ENCODE data around the gene TM4SF18.

TM4SF18 gene

DNA sequence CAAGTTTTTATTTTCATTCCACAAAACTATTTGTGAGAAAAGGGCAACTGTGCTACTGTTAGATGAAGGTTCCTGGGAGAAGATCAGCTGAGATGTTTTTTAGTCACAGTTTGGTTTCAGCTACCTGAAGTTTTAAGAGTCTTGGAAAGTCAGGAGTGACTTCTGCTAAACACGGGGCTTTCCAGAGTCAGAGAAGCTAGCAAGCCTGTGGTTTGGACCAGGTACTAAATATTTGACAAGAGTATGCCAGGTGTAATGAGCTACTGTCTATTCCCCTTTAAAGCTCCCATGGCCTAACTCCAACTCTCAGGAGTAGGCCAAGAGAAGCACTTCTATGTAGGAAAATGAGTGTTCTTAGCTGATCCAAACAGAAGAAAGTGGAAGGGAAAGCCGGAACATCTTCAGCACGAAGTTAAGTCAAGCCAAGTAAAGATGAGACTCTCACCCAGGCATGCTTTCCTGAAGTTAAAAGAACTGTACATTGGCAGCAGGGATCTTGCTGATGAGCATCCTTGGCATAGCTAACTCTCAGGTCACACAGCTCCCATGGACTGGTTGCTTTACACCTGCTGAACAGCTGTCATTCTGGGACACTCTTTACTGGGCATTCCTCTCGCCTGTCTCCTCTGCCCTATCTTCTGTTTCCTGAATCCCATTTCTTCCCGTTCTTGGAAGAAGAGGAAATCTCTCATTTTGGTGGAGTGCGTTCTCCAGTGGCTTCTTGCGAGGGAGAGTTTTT, 22.5 kb downstream of the TM4SF18 start:
- TF ChIP-seq, protein P1, sequence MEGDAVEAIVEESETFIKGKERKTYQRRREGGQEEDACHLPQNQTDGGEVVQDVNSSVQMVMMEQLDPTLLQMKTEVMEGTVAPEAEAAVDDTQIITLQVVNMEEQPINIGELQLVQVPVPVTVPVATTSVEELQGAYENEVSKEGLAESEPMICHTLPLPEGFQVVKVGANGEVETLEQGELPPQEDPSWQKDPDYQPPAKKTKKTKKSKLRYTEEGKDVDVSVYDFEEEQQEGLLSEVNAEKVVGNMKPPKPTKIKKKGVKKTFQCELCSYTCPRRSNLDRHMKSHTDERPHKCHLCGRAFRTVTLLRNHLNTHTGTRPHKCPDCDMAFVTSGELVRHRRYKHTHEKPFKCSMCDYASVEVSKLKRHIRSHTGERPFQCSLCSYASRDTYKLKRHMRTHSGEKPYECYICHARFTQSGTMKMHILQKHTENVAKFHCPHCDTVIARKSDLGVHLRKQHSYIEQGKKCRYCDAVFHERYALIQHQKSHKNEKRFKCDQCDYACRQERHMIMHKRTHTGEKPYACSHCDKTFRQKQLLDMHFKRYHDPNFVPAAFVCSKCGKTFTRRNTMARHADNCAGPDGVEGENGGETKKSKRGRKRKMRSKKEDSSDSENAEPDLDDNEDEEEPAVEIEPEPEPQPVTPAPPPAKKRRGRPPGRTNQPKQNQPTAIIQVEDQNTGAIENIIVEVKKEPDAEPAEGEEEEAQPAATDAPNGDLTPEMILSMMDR (conservative IDR thresholded peaks at IDR 0.05; ENCODE audit: control insufficient read depth, insufficient read depth, low read depth, low read length) = no peak
- no peak for DNase-seq (ENCODE audit: low read depth)
- H3K4me3 ChIP-seq (ENCODE audit: control insufficient read depth, low read depth, low read length) = no peak overlapping the region

GRCh38 chr3:149307435-149307783, 26.0 kb downstream of the TM4SF18 start:
- TF ChIP-seq, protein P1 (conservative IDR thresholded peaks at IDR 0.05; ENCODE audit: control insufficient read depth, insufficient read depth, low read depth, low read length) = no peak
- H3K4me3 ChIP-seq (ENCODE audit: control insufficient read depth, low read depth, low read length) = no peak overlapping the region
- no peak for DNase-seq (ENCODE audit: low read depth)

DNA sequence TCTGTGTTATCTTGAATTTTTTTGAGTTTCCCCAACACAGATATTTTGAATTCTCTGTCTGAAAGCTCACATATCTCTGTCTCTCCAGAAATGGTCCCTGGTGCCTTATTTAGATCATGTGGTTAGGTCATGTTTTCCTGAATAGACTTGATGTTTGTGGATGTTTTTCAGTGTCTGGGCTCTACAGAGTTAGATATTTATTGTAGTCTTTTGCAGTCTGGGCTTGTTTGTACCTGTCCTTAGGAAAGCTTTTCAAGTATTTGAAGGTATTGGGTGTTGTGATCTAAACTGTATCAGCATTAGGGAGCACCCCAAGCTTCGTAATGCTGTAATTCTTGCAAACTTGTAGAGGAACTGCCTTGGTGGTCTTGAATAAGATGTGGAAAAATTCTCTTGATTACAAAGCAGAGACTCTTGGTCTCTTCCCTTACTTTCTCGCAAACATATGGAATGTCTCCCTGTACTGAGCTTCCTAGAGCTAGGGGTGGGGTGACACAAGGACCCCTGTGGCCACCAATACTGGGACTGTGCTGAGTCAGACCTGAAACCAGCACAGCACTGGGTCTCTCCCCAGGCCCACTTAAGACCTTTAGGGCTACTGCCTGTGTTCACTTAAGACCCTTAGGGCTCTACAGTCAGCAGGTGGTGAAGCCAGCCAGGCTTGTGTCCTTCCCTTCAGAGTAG, 26.5 kb downstream of the TM4SF18 start:
- no peak for DNase-seq (ENCODE audit: low read depth)
- H3K4me3 ChIP-seq (ENCODE audit: control insufficient read depth, low read depth, low read length) = no peak overlapping the region
- TF ChIP-seq, protein P1 (conservative IDR thresholded peaks at IDR 0.05; ENCODE audit: control insufficient read depth, insufficient read depth, low read depth, low read length) = no peak

- H3K4me3 ChIP-seq (ENCODE audit: control insufficient read depth, low read depth, low read length) = no peak overlapping the region
- TF ChIP-seq, protein P1 (conservative IDR thresholded peaks at IDR 0.05; ENCODE audit: control insufficient read depth, insufficient read depth, low read depth, low read length) = no peak
- no peak for DNase-seq (ENCODE audit: low read depth)
These were observed 28.1 kb downstream of the TM4SF18 start for GRCh38 chr3:149305376-149305775.

DNA sequence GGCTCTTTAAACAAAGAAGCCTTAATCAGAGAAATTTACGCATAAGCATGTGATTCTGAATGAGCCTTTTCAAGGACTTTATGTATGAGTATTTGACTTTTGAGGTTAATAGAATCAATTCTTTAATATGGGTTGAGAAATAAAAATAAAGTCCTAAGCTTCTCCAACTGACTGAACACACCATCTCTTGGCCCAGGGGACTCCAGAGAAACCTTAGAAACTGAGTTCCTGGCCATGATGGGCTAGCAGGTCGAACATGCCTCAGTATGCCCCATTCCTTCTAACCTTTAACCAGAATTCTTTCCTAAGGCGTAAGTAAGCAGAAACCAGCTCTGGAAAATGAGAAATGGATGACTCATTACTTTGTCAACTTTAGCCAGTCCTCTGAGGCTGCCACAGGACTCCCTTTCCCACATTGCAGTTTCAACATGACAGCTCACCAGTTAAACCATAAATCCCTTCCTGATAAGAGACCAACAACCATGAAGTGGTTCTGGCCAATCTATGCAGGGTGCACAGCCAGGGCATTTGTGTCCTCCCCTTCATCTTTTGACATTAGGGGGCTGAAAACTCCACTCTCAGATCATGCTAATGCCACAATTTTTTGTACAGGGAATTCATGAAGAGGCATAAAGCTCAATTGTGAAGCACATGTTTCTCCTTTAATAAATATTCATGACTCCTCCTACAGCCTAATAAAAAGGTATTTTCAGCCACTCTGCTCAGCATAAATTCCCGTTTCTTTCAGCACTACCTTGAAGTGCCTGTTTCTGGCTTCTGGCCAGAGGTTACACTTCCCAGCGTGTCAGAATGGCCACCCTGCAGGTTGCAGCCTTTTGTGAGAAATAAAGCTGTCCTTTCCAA, 33.3 kb downstream of the TM4SF18 start:
- DNase-seq (ENCODE audit: low read depth) = peak; percentile 97
- TF ChIP-seq, protein P1 (conservative IDR thresholded peaks at IDR 0.05; ENCODE audit: control insufficient read depth, insufficient read depth, low read depth, low read length) = no peak
- no peak overlapping the region for H3K4me3 ChIP-seq (ENCODE audit: control insufficient read depth, low read depth, low read length)

DNA sequence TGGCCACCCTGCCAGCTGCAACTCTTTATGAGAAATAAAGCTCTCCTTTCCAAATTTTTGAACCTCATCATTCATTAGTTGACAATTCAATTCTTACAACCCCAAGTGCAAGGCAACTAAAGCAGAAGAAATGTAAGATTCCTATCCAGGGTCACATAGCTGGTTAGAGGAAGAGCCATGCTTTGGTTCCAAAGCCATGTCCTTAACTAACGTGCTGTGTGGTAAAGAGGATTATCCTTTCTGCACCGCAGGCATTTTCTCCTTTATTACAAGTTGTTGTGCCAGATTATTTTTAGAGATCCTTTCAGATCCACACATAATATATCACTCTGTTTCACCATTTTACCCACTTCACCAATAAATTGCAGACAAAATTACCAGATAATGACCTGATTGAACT, 36.5 kb downstream of the TM4SF18 start:
- no peak for DNase-seq (ENCODE audit: low read depth)
- no peak overlapping the region for H3K4me3 ChIP-seq (ENCODE audit: control insufficient read depth, low read depth, low read length)
- TF ChIP-seq, protein P1 (conservative IDR thresholded peaks at IDR 0.05; ENCODE audit: control insufficient read depth, insufficient read depth, low read depth, low read length) = no peak

All from fibroblast of mammary gland (primary cell).